Activated naive CD4-positive, alpha-beta T cell treated with anti-CD3 and anti-CD28 coated beads, Interleukin-2, amount 10 ng/mL, durations not matched to agents 7 days and 5 days (primary cell): ENCODE results near the gene EFEMP2.
"Not testable (repeated sequence)": the region's sequence is repeated elsewhere in the genome, so short reads cannot be mapped to it uniquely, and the experiment has no call there.

Experiments
- CTCF ChIA-PET: fragments of 350-600 bp; sonication (Branson Sonifier 250); formaldehyde crosslinking; loops from one replicate; lab custom pipeline; 2021; ENCODE audit warnings: antibody characterized with exemption; lab: Charles Lee
- DNase-seq: peaks from one replicate; pipeline ENCODE4 v3.0.0-alpha.2; 2020
- H3K27ac Mint-ChIP-seq: one replicate; pipeline ENCODE4 v1.8.0; 2021; ENCODE audit warnings: mild to moderate bottlenecking, moderate library complexity, mixed read lengths
- H3K27me3 Mint-ChIP-seq: one replicate; pipeline ENCODE4 v1.8.0; 2021; ENCODE audit warnings: mild to moderate bottlenecking, mixed read lengths
- H3K36me3 Mint-ChIP-seq: one replicate; pipeline ENCODE4 v1.8.0; 2021; ENCODE audit warnings: mixed read lengths
- H3K4me1 Mint-ChIP-seq: one replicate; pipeline ENCODE4 v1.8.0; 2021; ENCODE audit warnings: mixed read lengths
- H3K4me3 Mint-ChIP-seq: one replicate; pipeline ENCODE4 v1.8.0; 2021; ENCODE audit warnings: mild to moderate bottlenecking, moderate library complexity, mixed read lengths
- H3K9me3 Mint-ChIP-seq: one replicate; pipeline ENCODE4 v1.8.0; 2021; ENCODE audit warnings: mixed read lengths

EFEMP2 gene

GRCh38 chr11:65896034-65896999, 23.7 kb upstream of the EFEMP2 start:
- CTCF ChIA-PET = interaction anchor here (1.0 to 10.5 kb wide), 2 partner anchors 8 to 10 kb away, joined by 3 to 142 read pairs; partner anchors contain the start of genes CCDC85B and FIBP
- Mint-ChIP-seq H3K27ac (peak overlapping the region; percentile 30), H3K4me3 (no peak overlapping the region), H3K4me1 (peaks cover 63% of the 10 kb centered on the region), H3K9me3 (no peaks in the 10 kb centered on the region), H3K36me3 (peaks cover 6% of the 10 kb centered on the region), H3K27me3 (peaks cover 16% of the 10 kb centered on the region)
- no peak for DNase-seq

DNA sequence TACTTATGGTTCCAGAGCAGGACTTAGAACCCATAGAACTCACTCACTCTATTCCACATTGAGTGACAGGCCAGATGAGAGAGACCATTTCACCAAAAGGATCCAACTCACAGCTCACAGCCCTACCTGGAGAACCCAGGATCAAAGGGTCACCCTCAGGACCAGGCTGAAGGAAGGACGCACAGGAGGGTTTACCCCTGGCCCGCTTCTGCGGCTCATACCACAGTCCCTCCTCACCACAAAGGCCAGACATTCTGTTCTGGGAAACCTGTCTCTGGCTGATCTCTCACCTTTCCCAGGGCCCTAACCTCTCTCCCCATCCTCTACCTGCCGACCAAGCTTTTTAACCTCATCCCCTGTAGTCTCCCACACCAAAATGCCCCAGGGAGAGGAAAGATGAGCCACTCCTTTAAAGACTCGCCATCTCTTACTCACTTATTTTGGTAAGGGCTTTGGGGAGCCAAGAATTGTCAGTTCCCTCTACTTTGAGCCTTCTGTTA, 22.9 kb upstream of the EFEMP2 start:
- Mint-ChIP-seq H3K27me3 (peaks cover 12% of the 10 kb centered on the region), H3K9me3 (no peaks in the 10 kb centered on the region), H3K4me3 (peak overlapping the region; percentile 41), H3K36me3 (peaks cover 6% of the 10 kb centered on the region), H3K4me1 (peaks cover 55% of the 10 kb centered on the region), H3K27ac (peak overlapping the region; percentile 67)
- no peak for DNase-seq
- CTCF ChIA-PET = interaction anchor here (1.0 to 10.5 kb wide), 2 partner anchors 8 to 11 kb away, joined by 3 to 142 read pairs; partner anchors contain the start of genes CCDC85B and FIBP

DNA sequence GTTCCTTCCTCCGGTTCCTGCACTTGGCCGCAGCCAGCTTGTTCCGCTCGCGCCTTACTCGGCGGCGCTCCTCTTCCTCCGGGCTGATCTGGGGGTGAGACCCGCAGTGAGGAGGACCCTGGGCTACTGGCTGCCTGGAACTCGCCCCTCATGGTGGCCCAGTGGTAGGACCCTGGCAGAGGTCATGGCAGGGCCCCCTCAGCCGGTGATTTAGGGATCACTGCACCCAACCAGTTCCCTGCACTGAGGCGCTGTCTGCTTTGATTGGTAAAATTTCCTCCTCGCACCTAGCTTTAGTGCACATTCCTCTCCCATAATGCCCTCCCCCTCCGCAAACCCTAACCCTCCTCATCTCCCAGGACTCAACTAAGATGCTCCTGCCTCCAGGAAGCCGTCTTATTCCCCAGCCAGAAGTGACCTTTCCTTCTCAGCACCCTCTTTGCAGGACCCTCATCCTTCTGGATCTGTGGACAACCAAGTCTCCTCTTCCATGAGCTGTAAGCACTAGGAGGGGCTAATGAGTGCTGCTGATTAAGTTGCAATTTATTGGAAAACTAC, 21.5 kb upstream of the EFEMP2 start:
- H3K36me3 Mint-ChIP-seq = peaks cover 6% of the 10 kb centered on the region
- peaks cover 64% of the 10 kb centered on the region for H3K4me1 Mint-ChIP-seq
- no peaks in the 10 kb centered on the region for H3K9me3 Mint-ChIP-seq
- CTCF ChIA-PET = interaction anchor here (1.3 to 10.5 kb wide), 2 partner anchors 6 to 11 kb away, joined by 3 to 142 read pairs; partner anchors contain the start of genes CCDC85B and FIBP
- peak; percentile 68 for DNase-seq
- H3K27me3 Mint-ChIP-seq = peaks cover 5% of the 10 kb centered on the region
- H3K27ac Mint-ChIP-seq = peak overlapping the region; percentile 87
- peak overlapping the region; percentile 96 for H3K4me3 Mint-ChIP-seq

- Mint-ChIP-seq H3K27me3 (no peaks in the 10 kb centered on the region), H3K27ac (peak overlapping the region; percentile 87), H3K4me3 (peak overlapping the region; percentile 96), H3K9me3 (no peaks in the 10 kb centered on the region), H3K4me1 (peaks cover 71% of the 10 kb centered on the region), H3K36me3 (peaks cover 8% of the 10 kb centered on the region)
- CTCF ChIA-PET = interaction anchor here (1.0 to 10.9 kb wide), 4 partner anchors 5 to 181 kb away, joined by 3 to 142 read pairs (median 124); partner anchors contain the start of genes CCDC85B, CFL1, FIBP and FOSL1
- DNase-seq = no peak
Observed at GRCh38 chr11:65892661-65893317, 20.2 kb upstream of the EFEMP2 start.

- H3K4me3 Mint-ChIP-seq = peak overlapping the region; percentile 96
- peaks cover 72% of the 10 kb centered on the region for H3K4me1 Mint-ChIP-seq
- H3K9me3 Mint-ChIP-seq, H3K27me3 Mint-ChIP-seq: not testable (repeated sequence)
- CTCF ChIA-PET = interaction anchor here (0.6 to 10.9 kb wide), 5 partner anchors 6 to 180 kb away, joined by 3 to 142 read pairs (median 3); partner anchors contain the start of genes CFL1, FOSL1, KAT5 and MUS81
- DNase-seq = peak; percentile 44
- H3K36me3 Mint-ChIP-seq = peaks cover 13% of the 10 kb centered on the region
- H3K27ac Mint-ChIP-seq = peak overlapping the region; percentile 87
Observed at GRCh38 chr11:65892137-65892540, 19.5 kb upstream of the EFEMP2 start.

DNA sequence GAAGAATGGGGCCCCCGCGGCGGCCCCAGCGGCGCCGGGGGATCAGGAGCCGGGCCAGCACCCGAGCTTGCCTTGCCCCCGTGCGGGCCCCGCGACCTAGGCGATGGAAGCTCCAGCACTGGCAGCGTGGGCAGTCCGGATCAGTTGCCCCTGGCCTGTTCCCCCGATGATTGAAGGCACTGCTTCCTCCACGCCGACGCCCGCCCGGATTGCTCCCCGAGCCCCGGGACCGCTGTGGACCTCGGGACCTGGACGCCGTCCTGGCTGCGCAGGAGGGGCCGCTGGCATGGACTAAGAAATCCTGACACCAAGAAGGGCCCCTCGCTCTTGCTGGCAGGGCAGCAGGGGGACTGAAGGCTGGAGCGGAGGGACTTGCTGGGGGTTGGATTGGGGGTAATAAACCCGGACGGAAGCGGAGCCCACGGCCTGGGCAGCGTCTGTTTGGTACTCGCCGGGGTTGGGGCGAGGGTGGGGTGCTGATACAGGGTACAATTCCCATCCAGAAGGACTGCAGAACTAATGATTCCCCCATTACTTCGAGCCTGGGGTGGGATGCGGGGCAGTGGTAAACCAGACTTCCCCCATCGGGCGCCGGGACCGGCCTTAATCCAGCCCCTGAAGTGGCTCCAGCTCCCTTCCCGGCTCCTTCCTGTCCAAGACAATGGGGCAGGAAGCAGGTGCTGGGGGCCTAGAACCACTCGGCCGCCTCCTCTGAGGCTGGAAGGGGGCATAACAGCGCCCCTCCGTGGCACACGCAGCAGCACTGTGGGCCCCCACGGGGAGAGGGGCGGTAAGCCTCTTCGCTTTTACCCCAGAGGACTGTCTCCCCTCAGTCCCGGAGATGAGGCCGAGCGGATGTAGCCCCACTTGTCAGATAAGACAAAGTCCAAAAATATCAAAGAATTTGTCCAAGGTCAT, 18.9 kb upstream of the EFEMP2 start:
- Mint-ChIP-seq H3K4me3 (peak overlapping the region; percentile 96), H3K4me1 (peaks cover 74% of the 10 kb centered on the region), H3K27ac (peak overlapping the region; percentile 87), H3K36me3 (peaks cover 19% of the 10 kb centered on the region), H3K9me3 (no peaks in the 10 kb centered on the region), H3K27me3 (no peaks in the 10 kb centered on the region)
- CTCF ChIA-PET = interaction anchor here (0.6 to 10.9 kb wide), 13 partner anchors 6 to 180 kb away, joined by 3 to 142 read pairs (median 3); partner anchors contain the start of genes CFL1, FOSL1, KAT5 and MUS81
- peak; percentile 55 for DNase-seq

GRCh38 chr11:65890324-65891218, 18.0 kb upstream of the EFEMP2 start, which contains the start of gene CCDC85B:
TSS of gene CCDC85B (plus strand) at chr11:65890673. CDS start at chr11:65890784, 111 bp downstream.
- Mint-ChIP-seq H3K27ac (peak within 1 kb of the TSS; percentile 94), H3K27me3 (no peaks in the 10 kb centered on the region), H3K9me3 (no peaks in the 10 kb centered on the region), H3K36me3 (peaks cover 25% of the 10 kb centered on the region), H3K4me1 (peaks cover 75% of the 10 kb centered on the region), H3K4me3 (peak within 1 kb of the TSS; percentile 96)
- peak; percentile 99 for DNase-seq
- CTCF ChIA-PET = interaction anchor here (0.7 to 10.9 kb wide), 18 partner anchors 7 to 179 kb away, joined by 3 to 142 read pairs (median 3); partner anchors contain the start of genes AP5B1, BANF1, CFL1 and EIF1AD

GRCh38 chr11:65888163-65888814, 15.7 kb upstream of the EFEMP2 start, which contains the start of gene FIBP:
TSS of gene FIBP (minus strand) at chr11:65888471. CDS start at chr11:65888418, 53 bp downstream.
- no peaks in the 10 kb centered on the region for H3K9me3 Mint-ChIP-seq
- H3K4me1 Mint-ChIP-seq = peaks cover 74% of the 10 kb centered on the region
- H3K27ac Mint-ChIP-seq = peak within 1 kb of the TSS; percentile 94
- CTCF ChIA-PET = interaction anchor here (0.6 to 10.9 kb wide), 25 partner anchors 9 to 193 kb away, joined by 3 to 142 read pairs (median 5); partner anchors contain the start of genes C11orf68, CFL1, FOSL1 and KAT5
- DNase-seq = peak; percentile 98
- peaks cover 41% of the 10 kb centered on the region for H3K36me3 Mint-ChIP-seq
- H3K4me3 Mint-ChIP-seq = peak within 1 kb of the TSS; percentile 96
- H3K27me3 Mint-ChIP-seq = no peaks in the 10 kb centered on the region

- Mint-ChIP-seq H3K27ac (peak overlapping the region; percentile 94), H3K4me3 (peak overlapping the region; percentile 96), H3K9me3 (no peaks in the 10 kb centered on the region), H3K4me1 (peaks cover 69% of the 10 kb centered on the region), H3K36me3 (peaks cover 41% of the 10 kb centered on the region), H3K27me3 (no peaks in the 10 kb centered on the region)
- no peak for DNase-seq
- CTCF ChIA-PET = interaction anchor here (0.7 to 10.9 kb wide), 21 partner anchors 10 to 176 kb away, joined by 3 to 142 read pairs (median 6); partner anchors contain the start of genes C11orf68, CFL1, FOSL1 and KAT5
Observed at GRCh38 chr11:65887723-65888162, 15.1 kb upstream of the EFEMP2 start.

GRCh38 chr11:65886826-65887722, 14.5 kb upstream of the EFEMP2 start:
- CTCF ChIA-PET = interaction anchor here (0.7 to 10.9 kb wide), 13 partner anchors 9 to 176 kb away, joined by 3 to 142 read pairs (median 7); partner anchors contain the start of genes CFL1, FOSL1, KAT5 and MUS81
- H3K27ac Mint-ChIP-seq = peak overlapping the region; percentile 76
- no peaks in the 10 kb centered on the region for H3K9me3 Mint-ChIP-seq
- peaks cover 63% of the 10 kb centered on the region for H3K4me1 Mint-ChIP-seq
- peak overlapping the region; percentile 96 for H3K4me3 Mint-ChIP-seq
- DNase-seq = no peak
- no peaks in the 10 kb centered on the region for H3K27me3 Mint-ChIP-seq
- peaks cover 35% of the 10 kb centered on the region for H3K36me3 Mint-ChIP-seq
